Measurements from ENCODE around the gene IGSF21. TPM values are rescaled to one million over a fixed set of nuclear protein-coding genes. Genes with fewer than 3 reads are reported as not detected.

IGSF21 gene
- total RNA-seq, 1 experiment from 2014 or later, result 30.5 TPM

DNA sequence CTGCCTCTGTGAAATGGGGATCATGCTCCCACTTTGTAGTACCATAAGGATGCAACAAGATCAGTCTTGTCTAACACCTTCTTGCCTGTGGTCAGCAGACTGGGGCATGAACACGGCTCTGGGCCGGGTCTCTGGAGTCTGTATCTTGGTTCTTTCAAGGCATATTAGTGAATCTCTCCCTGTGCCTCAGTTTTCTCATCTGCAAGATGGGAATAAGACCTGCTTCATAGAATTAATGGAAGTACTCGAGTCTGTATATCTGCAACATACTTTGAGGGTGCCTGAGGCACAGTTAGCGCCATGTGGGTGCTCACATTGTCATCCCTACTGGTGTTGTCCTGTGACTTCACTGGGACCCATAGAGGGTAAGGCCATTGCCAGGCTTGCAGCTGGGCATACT is 84.6 kb downstream of the IGSF21 start:
- H3K27me3 Mint-ChIP-seq (ENCODE audit: low read depth), result no peaks in the 10 kb centered on the region; the same call in 1 of the 2 replicates
- H3K4me1 Mint-ChIP-seq, result peaks cover 24% of the 10 kb centered on the region
- TF ChIP-seq ESRRA (CRISPR knock-in tag; IDR thresholded peaks at IDR 0.05; ENCODE audit: borderline replicate concordance), result no peak
- TF ChIP-seq, protein P1, sequence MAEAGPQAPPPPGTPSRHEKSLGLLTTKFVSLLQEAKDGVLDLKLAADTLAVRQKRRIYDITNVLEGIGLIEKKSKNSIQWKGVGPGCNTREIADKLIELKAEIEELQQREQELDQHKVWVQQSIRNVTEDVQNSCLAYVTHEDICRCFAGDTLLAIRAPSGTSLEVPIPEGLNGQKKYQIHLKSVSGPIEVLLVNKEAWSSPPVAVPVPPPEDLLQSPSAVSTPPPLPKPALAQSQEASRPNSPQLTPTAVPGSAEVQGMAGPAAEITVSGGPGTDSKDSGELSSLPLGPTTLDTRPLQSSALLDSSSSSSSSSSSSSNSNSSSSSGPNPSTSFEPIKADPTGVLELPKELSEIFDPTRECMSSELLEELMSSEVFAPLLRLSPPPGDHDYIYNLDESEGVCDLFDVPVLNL (CRISPR knock-in tag; IDR thresholded peaks at IDR 0.05; ENCODE audit: borderline replicate concordance, low read depth), result no peak
- TF ChIP-seq, protein P2, sequence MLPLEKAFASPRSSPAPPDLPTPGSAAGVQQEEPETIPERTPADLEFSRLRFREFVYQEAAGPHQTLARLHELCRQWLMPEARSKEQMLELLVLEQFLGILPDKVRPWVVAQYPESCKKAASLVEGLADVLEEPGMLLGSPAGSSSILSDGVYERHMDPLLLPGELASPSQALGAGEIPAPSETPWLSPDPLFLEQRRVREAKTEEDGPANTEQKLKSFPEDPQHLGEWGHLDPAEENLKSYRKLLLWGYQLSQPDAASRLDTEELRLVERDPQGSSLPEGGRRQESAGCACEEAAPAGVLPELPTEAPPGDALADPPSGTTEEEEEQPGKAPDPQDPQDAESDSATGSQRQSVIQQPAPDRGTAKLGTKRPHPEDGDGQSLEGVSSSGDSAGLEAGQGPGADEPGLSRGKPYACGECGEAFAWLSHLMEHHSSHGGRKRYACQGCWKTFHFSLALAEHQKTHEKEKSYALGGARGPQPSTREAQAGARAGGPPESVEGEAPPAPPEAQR (CRISPR knock-in tag; IDR thresholded peaks at IDR 0.05), result no peak
- TF ChIP-seq MXD4 (CRISPR knock-in tag; IDR thresholded peaks at IDR 0.05; ENCODE audit: borderline replicate concordance), result no peak
- no peak for TF ChIP-seq NFYB (CRISPR knock-in tag; conservative IDR thresholded peaks at IDR 0.05; ENCODE audit: low read depth)
- no peak for TF ChIP-seq SMAD3 (CRISPR knock-in tag; IDR thresholded peaks at IDR 0.05; ENCODE audit: borderline replicate concordance)
- no peak for TF ChIP-seq ATF6 (CRISPR knock-in tag; IDR thresholded peaks at IDR 0.05)
- no peak for TF ChIP-seq RELA (CRISPR knock-in tag; IDR thresholded peaks at IDR 0.05; ENCODE audit: borderline replicate concordance)
- no peak for ATAC-seq
- DNase-seq (ENCODE audit: low spot score), result no peak
- H3K36me3 Mint-ChIP-seq, result no peaks in the 10 kb centered on the region
- ChIA-PET POLR2A (no interaction called here), CTCF (interaction anchor here (1.1 kb wide), 1 partner anchor 283 kb away, joined by 3 read pairs; no protein-coding TSS in a partner anchor)
- no peaks in the 10 kb centered on the region for H3K9me3 Mint-ChIP-seq
- H3K4me3 Mint-ChIP-seq, result no peak overlapping the region
- peak overlapping the region; percentile 62; the same call in 1 of the 2 replicates for H3K27ac Mint-ChIP-seq

- Mint-ChIP-seq H3K27me3 (ENCODE audit: low read depth) (no peaks in the 10 kb centered on the region; the same call in 1 of the 2 replicates), H3K4me1 (peaks cover 24% of the 10 kb centered on the region), H3K4me3 (no peak overlapping the region), H3K27ac (peak overlapping the region; percentile 62), H3K9me3 (no peaks in the 10 kb centered on the region), H3K36me3 (no peaks in the 10 kb centered on the region)
- ATAC-seq (no peak), DNase-seq (ENCODE audit: low spot score) (no peak)
- TF ChIP-seq, protein P3, sequence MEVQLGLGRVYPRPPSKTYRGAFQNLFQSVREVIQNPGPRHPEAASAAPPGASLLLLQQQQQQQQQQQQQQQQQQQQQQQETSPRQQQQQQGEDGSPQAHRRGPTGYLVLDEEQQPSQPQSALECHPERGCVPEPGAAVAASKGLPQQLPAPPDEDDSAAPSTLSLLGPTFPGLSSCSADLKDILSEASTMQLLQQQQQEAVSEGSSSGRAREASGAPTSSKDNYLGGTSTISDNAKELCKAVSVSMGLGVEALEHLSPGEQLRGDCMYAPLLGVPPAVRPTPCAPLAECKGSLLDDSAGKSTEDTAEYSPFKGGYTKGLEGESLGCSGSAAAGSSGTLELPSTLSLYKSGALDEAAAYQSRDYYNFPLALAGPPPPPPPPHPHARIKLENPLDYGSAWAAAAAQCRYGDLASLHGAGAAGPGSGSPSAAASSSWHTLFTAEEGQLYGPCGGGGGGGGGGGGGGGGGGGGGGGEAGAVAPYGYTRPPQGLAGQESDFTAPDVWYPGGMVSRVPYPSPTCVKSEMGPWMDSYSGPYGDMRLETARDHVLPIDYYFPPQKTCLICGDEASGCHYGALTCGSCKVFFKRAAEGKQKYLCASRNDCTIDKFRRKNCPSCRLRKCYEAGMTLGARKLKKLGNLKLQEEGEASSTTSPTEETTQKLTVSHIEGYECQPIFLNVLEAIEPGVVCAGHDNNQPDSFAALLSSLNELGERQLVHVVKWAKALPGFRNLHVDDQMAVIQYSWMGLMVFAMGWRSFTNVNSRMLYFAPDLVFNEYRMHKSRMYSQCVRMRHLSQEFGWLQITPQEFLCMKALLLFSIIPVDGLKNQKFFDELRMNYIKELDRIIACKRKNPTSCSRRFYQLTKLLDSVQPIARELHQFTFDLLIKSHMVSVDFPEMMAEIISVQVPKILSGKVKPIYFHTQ (CRISPR knock-in tag; IDR thresholded peaks at IDR 0.05), result no peak
- TF ChIP-seq ZNF317 (CRISPR knock-in tag; IDR thresholded peaks at IDR 0.05; ENCODE audit: borderline replicate concordance, low read depth) (no peak), ZNF671 (CRISPR knock-in tag; IDR thresholded peaks at IDR 0.05) (no peak), MLX (CRISPR knock-in tag; IDR thresholded peaks at IDR 0.05) (no peak), TEAD1 (CRISPR knock-in tag; IDR thresholded peaks at IDR 0.05) (no peak), KAT7 (CRISPR knock-in tag; IDR thresholded peaks at IDR 0.05; ENCODE audit: borderline replicate concordance) (no peak)
- ChIA-PET POLR2A (no interaction called here), CTCF (no interaction called here)
Measured at GRCh38 chr1:18192974-18193373, 85.4 kb downstream of the IGSF21 start.

All from WTC11 (cell line).